HUES6 (cell line): ENCODE data around the gene CCDC7.
"Not testable (repeated sequence)": the region's sequence is repeated elsewhere in the genome, so short reads cannot be mapped to it uniquely, and the experiment has no call there.

Experiments
- H3K27ac ChIP-seq: 2 replicates; pipeline ENCODE4 v1.7.0; 2013; ENCODE audit warnings: low read depth, mild to moderate bottlenecking, low read length, inconsistent platforms
- H3K27me3 ChIP-seq: 2 replicates; pipeline ENCODE4 v1.6.1; 2013; ENCODE audit warnings: low read length; ENCODE audit not compliant: control insufficient read depth, insufficient read depth
- H3K36me3 ChIP-seq: 2 replicates; pipeline ENCODE4 v1.6.1; 2013; ENCODE audit warnings: low read length; ENCODE audit not compliant: control insufficient read depth, insufficient read depth
- H3K4me1 ChIP-seq: 2 replicates; pipeline ENCODE4 v1.6.1; 2013; ENCODE audit warnings: low read length; ENCODE audit not compliant: control insufficient read depth, insufficient read depth
- H3K4me3 ChIP-seq: 2 replicates; pipeline ENCODE4 v1.5.1; 2013; ENCODE audit warnings: low read depth, low read length
- H3K9ac ChIP-seq: one replicate; pipeline ENCODE4 v1.6.1; 2013; ENCODE audit warnings: mild to moderate bottlenecking, low read length
- H3K9me3 ChIP-seq: 2 replicates; pipeline ENCODE4 v1.6.1; 2013; ENCODE audit warnings: low read depth, low read length; ENCODE audit not compliant: control insufficient read depth, insufficient read depth

CCDC7 gene

DNA sequence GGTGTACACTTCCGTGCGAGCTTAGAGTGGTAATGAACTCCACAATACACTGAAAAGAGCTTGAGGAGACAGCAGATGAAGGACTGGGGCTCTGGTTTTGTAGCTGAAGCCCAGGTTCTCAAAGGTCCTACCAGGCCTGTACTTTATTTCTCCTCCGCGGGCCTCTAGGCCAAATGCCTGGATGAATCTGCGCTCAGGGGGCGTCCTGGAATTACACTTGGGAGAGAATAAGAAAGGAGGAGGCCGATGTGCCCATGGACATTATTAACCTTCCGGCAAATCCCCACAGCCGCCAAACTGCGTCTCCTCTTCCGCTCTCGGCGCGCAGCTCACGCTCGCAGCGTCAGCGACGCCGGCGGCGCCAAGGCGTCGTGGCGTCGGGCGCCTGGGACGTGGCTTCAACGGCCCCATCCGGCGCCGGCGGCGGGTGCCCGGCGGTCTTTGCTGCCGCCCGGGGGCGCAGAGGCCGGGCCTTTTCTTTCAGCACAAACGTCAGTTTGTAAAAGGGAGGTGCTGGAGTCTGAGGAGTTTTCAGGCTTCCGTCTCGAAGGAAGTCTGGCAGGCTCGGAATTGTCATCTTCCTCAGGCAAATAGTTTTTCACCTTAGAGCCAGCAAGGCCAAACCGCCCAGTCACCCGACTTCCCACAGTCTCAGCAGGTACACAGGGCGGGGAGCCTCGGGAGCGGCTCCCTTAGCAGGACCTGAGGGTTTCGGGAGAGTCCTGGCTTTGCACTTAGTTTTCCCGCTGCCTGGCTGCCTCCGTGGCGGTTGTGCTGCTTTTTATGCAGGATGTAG lies at the start of gene CCDC7:
Gene CCDC7, plus strand, starts transcription at position 401 of the 796 bp plus-strand sequence. CDS start 5,503 bp downstream, outside the sequence.
- Histone ChIP-seq H3K4me1 (no peaks in the 10 kb centered on the region), H3K4me3 (peak within 1 kb of the TSS; percentile 75), H3K27me3 (peaks cover 3% of the 10 kb centered on the region; the same call in 1 of the 2 replicates), H3K36me3 (no peaks in the 10 kb centered on the region), H3K27ac (peak within 1 kb of the TSS; percentile 69; the same call in 1 of the 2 replicates), H3K9me3 (no peaks in the 10 kb centered on the region), H3K9ac (peak within 1 kb of the TSS; percentile 71)

DNA sequence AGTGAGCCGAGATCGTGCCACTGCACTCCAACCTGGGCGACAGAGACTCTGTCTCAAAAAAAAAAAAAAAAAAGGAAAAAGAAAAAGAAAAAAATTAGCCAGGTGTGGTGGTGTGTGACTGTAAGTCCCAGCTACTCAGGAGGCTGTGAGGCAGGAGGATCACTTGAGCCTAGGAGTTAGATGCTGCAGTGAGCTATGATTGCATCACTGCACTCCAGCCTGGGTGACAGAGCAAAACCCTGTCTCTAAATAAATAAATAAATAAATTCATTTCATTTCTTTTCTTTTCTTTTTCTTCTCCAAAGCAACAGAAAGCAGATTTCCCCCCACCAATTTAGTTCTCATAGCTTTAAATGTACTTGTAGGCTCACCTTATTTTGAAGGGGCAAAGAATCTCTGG lies 48.8 kb upstream of the CCDC7 start:
- H3K9ac ChIP-seq, H3K27ac ChIP-seq, H3K4me1 ChIP-seq, H3K36me3 ChIP-seq, H3K9me3 ChIP-seq, H3K27me3 ChIP-seq, H3K4me3 ChIP-seq: not testable (repeated sequence)

DNA sequence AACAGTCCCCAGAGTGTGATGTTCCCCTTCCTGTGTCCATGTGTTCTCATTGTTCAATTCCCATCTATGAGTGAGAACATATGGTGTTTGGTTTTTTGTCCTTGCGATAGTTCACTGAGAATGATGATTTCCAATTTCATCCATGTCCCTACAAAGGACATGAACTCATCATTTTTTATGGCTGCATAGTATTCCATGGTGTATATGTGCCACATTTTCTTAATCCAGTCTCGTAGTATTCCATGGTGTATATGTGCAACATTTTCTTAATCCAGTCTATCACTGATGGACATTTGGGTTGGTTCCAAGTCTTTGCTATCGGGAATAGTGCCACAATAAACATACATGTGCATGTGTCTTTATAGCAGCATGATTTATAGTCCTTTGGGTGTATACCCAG lies 46.2 kb upstream of the CCDC7 start:
- not testable (repeated sequence) for H3K4me3 ChIP-seq, H3K9me3 ChIP-seq, H3K4me1 ChIP-seq, H3K9ac ChIP-seq, H3K27ac ChIP-seq, H3K27me3 ChIP-seq, H3K36me3 ChIP-seq

DNA sequence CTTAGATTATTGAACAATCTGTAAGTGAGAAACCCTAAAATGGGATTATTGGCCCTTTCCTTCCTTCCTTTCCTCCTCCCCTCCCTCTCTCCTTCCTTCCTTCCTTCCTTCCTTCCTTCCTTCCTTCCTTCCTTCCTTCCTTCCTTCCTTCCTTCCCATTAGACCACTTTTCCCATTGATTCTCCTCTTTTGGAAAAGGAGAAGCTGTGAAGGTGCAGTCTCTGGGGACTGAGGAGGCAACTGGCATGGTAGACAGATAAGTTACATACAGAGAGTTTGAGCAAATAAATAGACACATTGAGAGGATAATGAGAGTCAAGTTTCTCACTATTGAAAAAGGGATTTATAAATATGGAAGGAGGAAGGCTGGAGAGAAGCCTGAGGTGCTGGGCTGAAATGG lies 45.0 kb upstream of the CCDC7 start:
- no peak overlapping the region for H3K27ac ChIP-seq
- H3K9me3 ChIP-seq = no peaks in the 10 kb centered on the region
- H3K9ac ChIP-seq = no peak overlapping the region
- no peaks in the 10 kb centered on the region for H3K27me3 ChIP-seq
- H3K4me3 ChIP-seq = no peak overlapping the region
- no peaks in the 10 kb centered on the region for H3K36me3 ChIP-seq
- no peaks in the 10 kb centered on the region for H3K4me1 ChIP-seq

DNA sequence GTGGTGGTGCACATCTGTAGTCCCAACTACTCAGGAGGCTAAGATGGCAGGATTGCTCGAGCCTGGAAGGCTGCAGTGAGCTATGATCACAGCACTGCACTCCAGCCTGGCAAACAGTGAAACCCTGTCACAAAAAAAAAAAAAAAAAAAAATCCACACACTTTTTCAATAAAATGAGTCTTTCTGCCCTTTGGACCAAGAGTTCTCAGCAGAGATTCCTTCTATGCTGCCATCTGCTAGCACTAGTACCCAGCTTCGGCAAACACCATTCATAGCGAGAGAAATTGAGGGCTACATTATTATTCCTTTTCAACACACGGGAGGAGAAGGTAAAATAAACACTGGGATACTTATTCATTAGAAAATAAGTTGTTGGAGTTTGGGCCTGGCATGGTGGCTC lies 43.4 kb upstream of the CCDC7 start:
- no peaks in the 10 kb centered on the region for H3K27me3 ChIP-seq
- no peaks in the 10 kb centered on the region for H3K36me3 ChIP-seq
- no peaks in the 10 kb centered on the region for H3K4me1 ChIP-seq
- no peaks in the 10 kb centered on the region for H3K9me3 ChIP-seq
- no peak overlapping the region for H3K9ac ChIP-seq
- no peak overlapping the region for H3K27ac ChIP-seq
- H3K4me3 ChIP-seq = no peak overlapping the region

DNA sequence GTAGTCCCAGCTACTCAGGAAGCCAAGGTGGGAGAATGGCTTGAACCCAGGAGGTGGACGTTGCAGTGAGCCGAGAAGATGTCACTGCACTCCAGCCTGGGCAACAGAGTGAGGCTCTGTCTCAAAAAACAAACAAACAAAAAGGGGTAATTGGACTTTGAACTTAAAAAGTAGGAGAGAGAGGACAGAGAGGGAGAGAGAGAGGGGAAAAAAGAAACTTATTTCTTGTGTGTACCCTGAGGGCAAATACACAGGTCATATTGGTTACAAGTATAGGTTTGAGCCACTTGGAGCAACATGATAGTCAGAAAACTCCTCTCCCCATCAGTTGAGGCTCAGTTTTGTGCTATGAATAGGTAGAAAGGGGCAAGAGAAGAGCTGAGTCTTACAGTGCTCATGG lies 42.8 kb upstream of the CCDC7 start:
- Histone ChIP-seq H3K9ac (no peak overlapping the region), H3K27me3 (no peaks in the 10 kb centered on the region), H3K27ac (no peak overlapping the region)

DNA sequence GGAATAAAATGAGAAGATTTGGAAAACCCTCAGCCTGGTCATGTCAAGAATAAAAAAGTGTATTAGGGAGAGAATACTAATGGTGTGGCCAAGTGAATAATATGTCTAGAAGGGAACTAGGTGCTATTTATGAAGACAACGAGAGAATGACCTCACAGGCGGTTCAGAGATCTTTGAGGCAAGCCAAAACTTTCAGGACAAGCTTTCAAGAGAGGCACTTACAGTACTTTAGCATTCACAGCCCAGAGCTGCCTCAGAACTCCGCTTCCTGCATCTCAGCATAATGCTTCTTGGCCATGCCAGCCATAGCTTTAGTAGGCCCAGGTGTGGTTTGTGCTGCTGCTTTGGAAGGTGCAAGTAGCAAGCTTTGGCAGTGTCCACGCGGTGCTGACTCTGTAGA lies 37.2 kb upstream of the CCDC7 start:
- Histone ChIP-seq H3K4me1 (no peaks in the 10 kb centered on the region), H3K9ac (no peak overlapping the region), H3K4me3 (no peak overlapping the region), H3K36me3 (no peaks in the 10 kb centered on the region), H3K27me3 (no peaks in the 10 kb centered on the region), H3K9me3 (no peaks in the 10 kb centered on the region), H3K27ac (no peak overlapping the region)

More for the DNA sequence above, 42.8 kb upstream of the CCDC7 start:
- H3K9me3 ChIP-seq = no peaks in the 10 kb centered on the region
- H3K4me3 ChIP-seq = no peak overlapping the region
- no peaks in the 10 kb centered on the region for H3K36me3 ChIP-seq
- H3K4me1 ChIP-seq = no peaks in the 10 kb centered on the region

DNA sequence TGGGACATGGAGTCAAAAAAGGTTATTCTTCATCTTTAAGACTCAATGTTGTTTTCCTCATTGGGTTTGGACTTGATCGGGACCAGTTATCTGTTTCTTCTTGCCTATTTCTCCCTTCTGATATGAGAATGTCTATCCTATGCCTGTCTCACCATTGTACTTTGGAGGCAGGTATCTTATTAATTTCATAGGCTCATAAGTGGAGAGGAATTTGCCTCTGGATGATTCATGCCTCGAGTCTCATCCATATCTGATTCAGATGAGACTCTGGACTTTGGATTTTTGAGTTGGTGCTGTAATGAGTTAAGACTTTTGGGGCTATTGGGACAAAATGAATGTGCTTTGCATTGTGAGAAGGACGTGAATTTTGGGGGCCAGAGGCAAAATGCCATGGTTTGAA lies 36.2 kb upstream of the CCDC7 start:
- H3K36me3 ChIP-seq = no peaks in the 10 kb centered on the region
- no peaks in the 10 kb centered on the region for H3K9me3 ChIP-seq
- H3K4me1 ChIP-seq = no peaks in the 10 kb centered on the region
- H3K27ac ChIP-seq = no peak overlapping the region
- no peak overlapping the region for H3K9ac ChIP-seq
- no peak overlapping the region for H3K4me3 ChIP-seq
- H3K27me3 ChIP-seq = no peaks in the 10 kb centered on the region

DNA sequence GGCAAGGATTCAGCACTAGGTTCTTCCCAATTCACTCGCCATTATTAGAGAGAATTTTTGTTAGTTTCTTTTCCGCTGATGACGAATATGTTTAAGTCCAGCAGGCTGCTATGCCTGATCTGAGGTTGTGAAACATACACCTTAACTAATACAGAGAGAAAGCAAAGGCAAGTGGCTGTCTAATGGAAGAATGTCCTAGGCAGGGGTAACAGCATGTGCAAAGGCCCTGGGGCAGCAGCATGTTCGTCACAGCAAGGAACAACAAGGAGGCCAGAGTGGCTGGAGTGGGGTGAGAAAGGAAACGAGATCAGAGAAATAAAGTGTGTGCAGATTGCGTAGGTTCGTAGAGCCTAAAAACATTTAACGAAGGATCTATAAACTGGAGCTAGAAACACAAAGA lies 35.4 kb upstream of the CCDC7 start:
- no peak overlapping the region for H3K9ac ChIP-seq
- no peak overlapping the region for H3K27ac ChIP-seq
- H3K27me3 ChIP-seq = no peaks in the 10 kb centered on the region
- H3K9me3 ChIP-seq = no peaks in the 10 kb centered on the region
- no peaks in the 10 kb centered on the region for H3K4me1 ChIP-seq
- H3K36me3 ChIP-seq = no peaks in the 10 kb centered on the region
- no peak overlapping the region for H3K4me3 ChIP-seq

DNA sequence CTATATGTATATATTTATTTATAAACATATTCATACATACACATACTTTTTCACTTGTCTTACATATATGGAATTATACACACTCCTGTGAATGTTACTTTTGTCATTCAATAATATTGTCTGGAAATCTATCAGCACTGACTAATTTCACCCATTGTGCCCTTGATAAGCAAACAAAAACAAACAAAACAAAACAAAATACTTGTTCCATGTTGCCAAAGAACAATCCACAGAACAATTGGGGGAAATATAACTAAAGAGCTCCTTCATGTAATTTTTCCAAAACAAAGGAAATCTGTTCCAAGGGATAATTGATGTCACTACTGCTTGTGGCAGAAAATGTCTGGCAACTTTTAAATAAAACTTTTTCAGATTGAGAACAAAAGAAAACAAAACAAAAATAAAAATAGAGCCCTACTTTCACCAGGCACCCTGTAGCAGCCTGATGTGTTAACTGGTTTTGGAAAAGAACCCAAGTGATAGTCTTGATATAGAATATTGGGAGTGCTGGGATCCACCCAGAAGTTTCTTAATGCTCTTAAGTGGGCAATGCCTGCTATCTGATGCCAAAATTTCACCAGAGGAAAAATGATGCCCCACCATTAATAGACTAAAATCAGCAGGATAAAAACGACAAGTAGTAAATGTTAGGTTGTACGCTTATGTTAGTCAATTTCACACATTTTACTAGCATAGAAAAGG lies 34.0 kb upstream of the CCDC7 start:
- no peak overlapping the region for H3K27ac ChIP-seq
- no peaks in the 10 kb centered on the region for H3K27me3 ChIP-seq
- H3K4me1 ChIP-seq = no peaks in the 10 kb centered on the region
- no peaks in the 10 kb centered on the region for H3K36me3 ChIP-seq
- H3K9ac ChIP-seq = no peak overlapping the region
- no peaks in the 10 kb centered on the region for H3K9me3 ChIP-seq
- H3K4me3 ChIP-seq = no peak overlapping the region

DNA sequence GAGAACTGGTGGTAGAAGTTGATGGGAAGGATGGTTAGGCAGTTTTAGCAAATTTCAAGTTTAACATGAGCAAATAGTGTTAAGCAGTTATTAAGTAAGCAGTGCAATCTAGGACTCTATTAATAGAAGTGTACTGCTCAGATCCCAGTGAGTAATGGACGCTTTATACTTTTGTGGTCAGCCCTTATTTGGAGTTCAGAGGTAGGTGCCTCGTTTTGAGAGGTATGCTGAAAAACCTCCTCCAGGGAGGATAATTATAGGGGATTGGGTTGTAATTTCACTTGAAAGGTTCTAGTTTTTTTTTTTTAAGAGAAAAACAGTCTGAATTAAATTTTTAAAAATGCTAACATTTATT lies 33.5 kb upstream of the CCDC7 start:
- H3K36me3 ChIP-seq = no peaks in the 10 kb centered on the region
- no peak overlapping the region for H3K4me3 ChIP-seq
- no peaks in the 10 kb centered on the region for H3K27me3 ChIP-seq
- H3K27ac ChIP-seq = no peak overlapping the region
- no peak overlapping the region for H3K9ac ChIP-seq
- H3K4me1 ChIP-seq = no peaks in the 10 kb centered on the region
- H3K9me3 ChIP-seq = no peaks in the 10 kb centered on the region
